Nephron progenitor cell (in vitro differentiated cells): ENCODE measurements around the gene PTPRC.

Experiments used
- DNase-seq: peaks from one replicate; pipeline ENCODE4 v3.0.0; 2021
- H3K27ac Mint-ChIP-seq: 2 replicates; pipeline ENCODE4 v1.8.0; 2021; ENCODE audit warnings: mild to moderate bottlenecking, moderate library complexity, mixed read lengths
- H3K27me3 Mint-ChIP-seq: 2 replicates; pipeline ENCODE4 v1.8.0; 2021; ENCODE audit warnings: mild to moderate bottlenecking, low read depth, mixed read lengths; ENCODE audit not compliant: poor library complexity
- H3K36me3 Mint-ChIP-seq: 2 replicates; pipeline ENCODE4 v1.8.0; 2021; ENCODE audit warnings: low read depth, mixed read lengths
- H3K4me1 Mint-ChIP-seq: 2 replicates; pipeline ENCODE4 v1.8.0; 2021; ENCODE audit warnings: mixed read lengths
- H3K4me3 Mint-ChIP-seq: 2 replicates; pipeline ENCODE4 v1.8.0; 2021; ENCODE audit warnings: mild to moderate bottlenecking, moderate library complexity, mixed read lengths
- H3K9me3 Mint-ChIP-seq: 2 replicates; pipeline ENCODE4 v1.8.0; 2021; ENCODE audit warnings: mild to moderate bottlenecking, moderate library complexity, mixed read lengths
- CTCF ChIP-seq: fragments of 200-600 bp; sonication (generic); IDR thresholded peaks from 2 replicates; pipeline ENCODE4 v1.5.0; 2021; ENCODE audit warnings: antibody characterized with exemption

Gene PTPRC

GRCh38 chr1:198755715-198756114 lies 116.9 kb downstream of the PTPRC start:
- no peak for TF ChIP-seq CTCF
- Mint-ChIP-seq H3K4me1 (no peaks in the 10 kb centered on the region), H3K9me3 (no peaks in the 10 kb centered on the region), H3K27ac (no peak overlapping the region), H3K36me3 (no peaks in the 10 kb centered on the region), H3K4me3 (no peak overlapping the region), H3K27me3 (no peaks in the 10 kb centered on the region)
- DNase-seq: no peak

- Mint-ChIP-seq H3K27ac (no peak overlapping the region), H3K4me1 (no peaks in the 10 kb centered on the region), H3K27me3 (no peaks in the 10 kb centered on the region), H3K9me3 (no peaks in the 10 kb centered on the region), H3K4me3 (no peak overlapping the region), H3K36me3 (no peaks in the 10 kb centered on the region)
- DNase-seq: no peak
- TF ChIP-seq CTCF: no peak
These were observed 117.6 kb downstream of the PTPRC start for GRCh38 chr1:198756470-198756869.

GRCh38 chr1:198761859-198762616 lies 123.2 kb downstream of the PTPRC start:
- Mint-ChIP-seq H3K27me3 (no peaks in the 10 kb centered on the region), H3K36me3 (no peaks in the 10 kb centered on the region), H3K27ac (no peak overlapping the region)

DNA sequence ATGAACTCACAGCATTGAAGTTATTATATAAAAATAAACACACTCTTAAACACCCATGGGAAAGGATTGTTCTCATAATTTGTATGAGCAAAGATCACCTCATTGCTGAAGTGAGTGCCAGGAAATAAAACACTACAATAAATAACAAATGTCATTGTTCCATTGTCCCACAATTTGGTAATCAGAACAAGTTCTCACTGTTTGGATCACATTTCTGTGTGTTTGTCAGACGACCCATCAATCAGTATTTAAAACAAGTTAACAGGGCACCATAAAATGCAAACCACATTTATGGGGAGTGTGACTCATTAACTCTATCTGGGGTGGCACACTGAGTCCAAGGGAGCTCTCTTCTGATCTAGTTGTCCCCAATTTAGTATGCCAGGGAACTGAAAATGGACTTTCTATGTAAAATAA lies 124.5 kb downstream of the PTPRC start:
- TF ChIP-seq CTCF: no peak
- H3K36me3 Mint-ChIP-seq: no peaks in the 10 kb centered on the region
- H3K4me1 Mint-ChIP-seq: peaks cover 11% of the 10 kb centered on the region
- no peak overlapping the region for H3K27ac Mint-ChIP-seq
- H3K4me3 Mint-ChIP-seq: no peak overlapping the region
- H3K9me3 Mint-ChIP-seq: no peaks in the 10 kb centered on the region
- no peaks in the 10 kb centered on the region for H3K27me3 Mint-ChIP-seq
- DNase-seq: no peak

More at GRCh38 chr1:198761859-198762616, 123.2 kb downstream of the PTPRC start:
- peaks cover 11% of the 10 kb centered on the region for H3K4me1 Mint-ChIP-seq
- H3K4me3 Mint-ChIP-seq: no peak overlapping the region
- no peak for TF ChIP-seq CTCF
- DNase-seq: no peak
- H3K9me3 Mint-ChIP-seq: no peaks in the 10 kb centered on the region

GRCh38 chr1:198764748-198765147 lies 125.9 kb downstream of the PTPRC start:
- Mint-ChIP-seq H3K4me3 (no peak overlapping the region), H3K4me1 (peaks cover 14% of the 10 kb centered on the region), H3K27me3 (no peaks in the 10 kb centered on the region), H3K27ac (no peak overlapping the region), H3K9me3 (no peaks in the 10 kb centered on the region), H3K36me3 (no peaks in the 10 kb centered on the region)
- DNase-seq: no peak
- TF ChIP-seq CTCF: no peak

GRCh38 chr1:198765416-198765815 lies 126.6 kb downstream of the PTPRC start:
- H3K36me3 Mint-ChIP-seq: no peaks in the 10 kb centered on the region
- no peak for DNase-seq
- TF ChIP-seq CTCF: no peak
- peaks cover 18% of the 10 kb centered on the region for H3K4me1 Mint-ChIP-seq
- no peak overlapping the region for H3K27ac Mint-ChIP-seq
- H3K9me3 Mint-ChIP-seq: no peaks in the 10 kb centered on the region
- H3K4me3 Mint-ChIP-seq: no peak overlapping the region
- no peaks in the 10 kb centered on the region for H3K27me3 Mint-ChIP-seq
